Renal cortical epithelial cell (primary cell): ENCODE data around the gene AFF3. TPM values are rescaled to one million over a fixed set of nuclear protein-coding genes. Genes with fewer than 3 reads are reported as not detected.
"Not testable (repeated sequence)": the region's sequence is repeated elsewhere in the genome, so short reads cannot be mapped to it uniquely, and the experiment has no call there.

Experiments used
- DNase-seq: peaks from one replicate; pipeline ENCODE4 v3.0.0-alpha.2; 2011; ENCODE audit warnings: low read depth
- total RNA-seq: library from RNA; depleted of rRNA; stranded (reverse); fragments of >200 nt; gene quantifications from 2 replicates; pipeline ENCODE4 v1.2.3, GENCODE V29; 2014

AFF3 gene
- total RNA-seq, 1 donor from 2014 or later, result 0.10 TPM

DNA sequence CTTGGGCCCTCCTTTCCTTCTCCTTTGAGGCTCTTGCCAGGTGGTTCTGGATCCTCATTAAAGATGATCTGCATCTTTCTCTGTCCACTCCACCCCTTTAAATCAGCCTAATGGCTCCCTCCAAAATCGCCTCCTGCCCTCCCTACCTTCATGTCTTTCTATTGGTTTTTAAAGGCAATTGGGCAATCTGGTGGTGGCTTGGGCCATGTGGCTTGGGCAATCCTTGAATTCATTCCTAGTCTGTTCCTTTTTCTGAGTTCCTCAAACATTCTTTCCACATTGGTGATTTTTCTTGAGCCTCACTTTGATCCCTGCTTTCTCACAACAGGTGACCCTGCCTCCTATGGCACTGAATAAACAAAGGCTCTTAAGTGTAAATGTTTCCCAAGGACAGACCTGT is 386.3 kb downstream of the AFF3 start:
- no peak for DNase-seq

DNA sequence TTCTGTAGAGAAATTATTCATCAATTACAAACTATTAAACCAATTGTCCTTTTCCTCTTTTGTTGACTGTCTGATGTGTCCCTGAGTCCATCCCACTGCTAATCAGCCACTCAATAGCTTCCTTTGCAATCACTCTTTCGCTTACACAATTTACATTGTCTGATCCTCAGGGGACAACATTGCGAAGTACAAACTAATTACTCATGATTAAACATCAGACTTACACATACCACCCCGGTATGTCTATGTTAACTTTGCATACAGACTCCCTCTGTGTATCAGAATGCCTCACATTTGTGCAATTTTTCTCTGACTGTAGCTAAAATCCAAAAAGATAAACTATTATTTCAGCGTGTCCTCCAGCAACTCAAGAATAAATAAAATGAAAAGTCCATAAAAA is 388.2 kb downstream of the AFF3 start:
- no peak for DNase-seq

DNA sequence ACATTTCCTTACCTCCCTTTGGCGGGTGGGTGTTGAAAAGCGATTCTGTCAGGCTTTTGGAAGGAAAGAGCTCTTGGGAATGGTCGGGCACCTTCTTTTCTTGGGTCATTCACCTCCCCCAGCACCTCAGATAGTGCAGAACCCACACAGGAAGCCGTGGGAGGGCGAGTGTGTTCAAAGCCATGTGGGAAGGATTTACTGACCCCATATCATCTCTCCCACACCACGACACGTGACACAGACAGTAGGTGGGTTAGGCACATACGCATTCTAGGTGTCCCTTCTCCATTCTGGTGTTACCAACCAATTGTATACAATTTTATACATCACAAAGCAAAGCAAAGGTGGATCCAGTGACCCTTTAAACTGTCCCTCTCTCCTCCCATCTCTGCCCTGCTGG is 388.9 kb downstream of the AFF3 start:
- no peak for DNase-seq

DNA sequence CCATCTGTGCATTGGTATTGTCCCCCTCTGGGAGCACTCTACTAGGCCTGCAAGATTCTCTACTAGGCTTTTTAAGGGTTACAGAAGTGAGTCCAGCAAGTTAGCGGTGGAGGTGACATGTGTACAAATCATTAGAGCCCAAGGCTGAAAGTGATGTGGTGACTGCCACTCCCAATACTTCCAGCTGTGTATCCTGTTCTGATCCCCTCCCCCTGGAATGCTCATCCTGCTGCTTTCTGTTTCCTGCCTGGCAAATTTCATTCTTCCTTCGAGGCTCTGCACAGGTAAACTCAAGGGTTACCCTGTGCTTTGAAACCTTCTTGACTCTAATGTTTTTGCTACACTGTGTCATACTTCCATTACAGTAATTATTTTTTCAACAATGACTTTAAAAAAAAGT is 394.0 kb downstream of the AFF3 start:
- no peak for DNase-seq

DNA sequence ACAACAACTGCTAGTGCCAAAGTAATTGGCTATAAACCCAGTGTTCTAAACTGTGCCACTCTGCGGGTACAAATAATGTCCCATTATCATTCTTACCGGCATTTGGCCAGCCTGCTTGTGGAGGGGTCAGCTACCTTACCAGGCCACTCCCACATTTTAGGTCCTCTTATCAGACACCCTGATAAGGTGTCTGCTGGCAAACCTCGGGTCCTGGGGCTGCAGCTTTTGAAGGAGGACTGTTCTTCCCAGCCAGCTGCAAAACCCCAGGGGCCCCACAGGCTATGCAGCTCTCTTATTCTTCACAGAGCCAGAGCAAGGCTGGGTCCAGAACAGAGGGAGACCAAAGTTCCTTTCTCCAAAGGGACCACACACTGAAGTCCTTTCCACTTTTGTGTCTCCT is 394.5 kb downstream of the AFF3 start:
- no peak for DNase-seq

DNA sequence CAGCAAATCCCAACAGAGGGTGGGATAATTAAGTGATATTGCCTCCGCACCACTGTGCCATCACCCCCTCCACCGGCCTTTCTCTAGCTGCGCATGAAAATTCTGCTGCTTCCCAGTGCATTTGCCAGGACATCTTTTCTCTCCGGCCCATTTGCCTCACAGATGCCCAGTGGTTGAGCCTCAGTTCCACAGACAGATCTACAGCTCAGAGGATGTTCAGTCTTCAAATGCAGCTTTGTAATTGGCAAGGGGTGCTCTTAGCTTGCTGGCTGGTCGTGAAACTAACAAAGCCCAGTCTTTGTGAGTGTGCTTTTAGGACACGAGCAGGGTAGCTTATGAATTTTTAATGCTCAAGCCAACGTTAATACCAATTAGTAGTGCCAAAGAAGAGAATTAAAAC is 399.2 kb downstream of the AFF3 start:
- no peak for DNase-seq

DNA sequence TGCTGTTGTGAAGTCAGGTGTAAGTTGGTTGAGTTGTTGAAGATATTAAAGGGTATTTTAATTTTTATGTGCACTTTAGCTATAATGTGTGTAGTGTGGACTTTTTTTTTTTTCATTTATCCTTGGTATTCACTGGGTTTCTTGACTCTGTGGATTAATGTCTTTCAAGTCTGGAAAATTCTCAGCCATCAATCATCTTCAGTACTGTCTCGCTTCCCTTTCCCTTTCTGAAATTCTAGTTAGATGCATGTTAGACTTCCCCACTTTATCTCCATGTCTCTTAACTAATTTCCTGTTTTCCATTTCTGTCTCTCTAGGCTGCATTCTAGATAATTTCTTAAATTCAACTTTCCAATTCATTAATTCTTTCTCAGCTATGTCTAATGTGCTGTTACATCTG is 404.9 kb downstream of the AFF3 start:
- DNase-seq, result no peak

DNA sequence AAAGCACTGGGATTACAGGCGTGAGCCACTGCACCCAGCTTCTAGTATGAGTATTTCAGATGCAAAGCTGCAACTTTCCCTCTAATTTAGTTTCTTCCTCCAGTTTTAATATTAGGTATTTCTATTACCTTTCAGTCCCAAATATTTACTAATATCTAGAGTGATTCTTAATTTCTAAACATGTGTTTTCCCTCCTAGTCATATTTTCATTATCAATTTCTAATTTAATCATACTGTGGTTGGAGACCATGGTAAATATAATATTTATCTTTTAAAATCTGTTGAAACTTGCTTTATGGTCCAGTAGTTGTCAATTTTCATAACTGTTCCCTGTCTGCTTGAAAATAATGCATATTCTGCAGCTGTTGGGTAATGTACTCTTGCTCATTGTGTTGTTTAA is 406.6 kb downstream of the AFF3 start:
- DNase-seq, result no peak

DNA sequence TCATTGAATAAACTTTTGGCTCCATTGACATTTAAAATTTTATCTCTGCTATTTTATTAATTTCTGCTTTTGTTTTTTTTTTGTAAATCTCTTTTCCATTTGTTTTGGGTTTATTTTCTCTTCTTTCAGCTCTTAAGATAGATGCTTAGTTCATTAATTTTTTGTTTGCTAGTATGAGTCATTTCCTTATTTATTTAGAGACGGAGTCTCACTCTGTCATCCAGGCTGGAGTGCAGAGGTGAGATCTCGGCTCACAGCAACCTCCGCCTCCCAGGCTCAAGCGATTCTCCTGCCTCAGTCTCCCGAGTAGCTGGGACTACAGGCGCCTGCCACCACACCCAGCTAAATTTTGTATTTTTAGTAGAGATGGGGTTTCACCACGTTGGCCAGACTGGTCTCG is 407.1 kb downstream of the AFF3 start:
- not testable (repeated sequence) for DNase-seq

DNA sequence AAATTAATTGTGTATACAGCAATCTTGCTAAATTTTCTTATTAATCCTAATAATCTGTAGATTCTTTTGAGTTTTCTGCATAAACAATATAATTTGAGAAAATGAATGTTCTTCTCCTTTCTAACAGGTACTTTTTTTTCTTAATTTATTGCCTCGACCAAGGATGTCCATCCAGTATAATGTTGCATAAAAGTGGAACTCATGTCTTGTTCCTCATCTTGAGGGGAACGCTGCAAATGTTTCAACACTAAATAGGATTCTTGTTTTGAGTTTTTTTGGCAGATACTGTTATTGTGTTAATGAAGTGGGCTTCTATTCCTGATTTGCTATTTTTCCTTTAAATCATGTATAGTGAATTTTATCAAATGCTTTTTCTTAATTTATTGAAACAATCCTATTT is 408.2 kb downstream of the AFF3 start:
- no peak for DNase-seq

DNA sequence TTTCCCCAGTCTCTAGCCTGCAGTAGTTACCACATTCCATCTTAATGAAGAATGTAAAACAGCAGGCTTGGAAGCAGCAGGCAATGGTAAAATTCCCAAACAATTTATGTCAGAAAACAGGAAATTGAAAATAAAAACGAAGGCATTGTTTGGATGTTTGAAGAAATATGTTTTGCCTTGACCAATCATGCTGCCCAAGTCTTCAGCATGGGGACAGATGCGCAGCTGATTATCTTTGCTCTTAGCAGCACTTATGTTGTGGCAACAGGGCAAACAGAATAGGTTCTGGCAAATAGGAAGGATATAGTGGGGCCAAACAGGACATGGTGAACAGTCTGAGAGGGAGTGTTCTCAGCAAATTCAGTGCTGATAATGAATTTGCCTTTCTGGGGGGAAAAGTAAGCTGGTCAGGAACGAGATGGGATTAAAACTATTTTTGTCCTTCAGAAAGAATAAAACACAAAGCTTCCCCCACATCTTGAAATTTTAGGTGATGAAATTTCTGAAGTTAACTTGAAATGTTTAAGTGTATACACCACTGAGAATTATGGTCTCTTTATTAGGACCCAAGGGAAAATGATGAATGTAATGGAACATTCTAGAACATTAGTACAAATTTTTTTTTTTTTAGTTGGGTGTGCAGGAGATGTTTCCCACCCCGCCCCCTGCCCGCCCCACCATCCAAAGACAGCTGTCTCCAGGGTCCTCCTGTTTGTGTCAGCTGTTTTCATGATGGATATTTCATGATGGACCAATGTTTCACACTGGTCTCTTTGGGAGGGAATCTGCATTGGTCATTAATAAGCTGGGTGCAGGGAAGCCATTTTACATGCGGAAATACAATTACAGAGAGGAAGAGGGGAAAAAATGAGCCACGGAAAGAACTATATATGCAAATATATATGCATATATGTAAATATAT is 413.0 kb downstream of the AFF3 start:
- DNase-seq, result no peak

DNA sequence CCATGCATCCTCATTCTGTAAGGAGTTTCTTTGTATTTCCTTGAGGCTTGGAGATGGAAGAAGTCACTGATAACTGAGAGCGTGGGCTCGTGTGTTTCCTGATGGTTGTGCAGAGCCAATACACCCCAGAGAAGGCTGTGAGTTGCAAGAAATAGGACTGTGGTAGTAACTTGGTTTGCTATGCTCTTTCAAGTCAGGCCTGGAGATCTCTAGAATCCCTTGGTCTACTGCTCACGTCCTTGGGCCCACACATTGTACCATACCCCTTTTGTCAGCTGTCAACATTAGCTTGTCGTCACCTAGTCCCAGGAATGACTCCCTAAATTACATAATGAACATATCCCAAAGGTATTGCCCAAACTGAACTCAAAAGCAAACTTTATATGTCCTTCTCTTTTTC is 414.2 kb downstream of the AFF3 start:
- DNase-seq, result no peak

DNA sequence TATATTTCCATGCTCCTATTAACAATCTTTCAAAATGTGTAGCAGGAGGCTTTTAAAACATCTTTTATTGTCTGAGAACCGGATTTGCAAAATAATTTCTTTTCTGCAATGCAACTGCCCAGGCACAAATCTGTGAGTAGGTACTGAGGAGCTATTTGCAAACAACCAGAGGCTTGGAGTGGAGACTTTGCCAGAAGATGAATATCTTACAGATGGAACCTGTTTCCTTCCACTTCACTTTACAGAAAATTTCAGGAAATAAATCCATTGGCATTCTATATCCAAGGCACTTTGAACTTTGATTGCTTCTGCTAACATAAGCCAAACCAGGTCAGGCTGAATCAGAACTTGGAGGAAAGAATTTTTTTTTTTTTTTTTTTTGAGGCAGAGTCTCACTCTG is 415.2 kb downstream of the AFF3 start:
- DNase-seq, result no peak

DNA sequence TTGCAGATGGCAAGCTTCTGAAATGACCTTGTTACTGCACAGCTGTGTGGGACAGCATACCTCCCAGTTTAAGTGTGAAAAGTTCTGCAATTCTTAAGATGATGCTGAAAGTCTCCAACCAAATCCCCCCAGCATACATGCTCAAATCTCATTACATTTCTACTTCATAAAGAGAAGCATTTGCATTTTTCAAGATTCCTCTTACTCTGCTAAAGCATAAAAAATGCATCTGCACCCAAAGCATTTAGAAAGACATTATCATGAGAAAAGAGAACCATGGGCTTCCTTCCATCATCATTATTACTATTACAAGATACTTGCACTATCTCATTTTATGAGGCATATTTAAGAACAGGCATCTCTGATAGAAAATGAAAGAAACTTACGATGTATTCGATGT is 415.7 kb downstream of the AFF3 start:
- no peak for DNase-seq

DNA sequence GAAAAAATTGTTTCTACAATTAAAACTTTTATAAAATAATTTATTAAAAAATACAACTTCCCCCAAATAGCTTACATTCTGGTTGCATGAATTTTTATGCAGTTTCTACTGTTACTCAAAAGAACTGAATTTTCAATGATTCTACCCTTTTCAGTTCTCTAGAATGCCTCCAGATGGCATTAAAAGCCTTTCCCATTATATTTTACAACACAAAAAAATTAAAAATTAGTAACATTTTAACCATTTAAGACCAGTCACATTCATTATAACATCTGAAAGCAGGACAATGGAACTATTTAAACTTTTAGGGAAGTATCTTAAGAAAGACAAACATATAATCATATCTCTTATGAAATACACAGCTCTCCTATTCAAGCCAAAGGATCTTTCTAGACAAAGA is 416.6 kb downstream of the AFF3 start:
- DNase-seq, result no peak

DNA sequence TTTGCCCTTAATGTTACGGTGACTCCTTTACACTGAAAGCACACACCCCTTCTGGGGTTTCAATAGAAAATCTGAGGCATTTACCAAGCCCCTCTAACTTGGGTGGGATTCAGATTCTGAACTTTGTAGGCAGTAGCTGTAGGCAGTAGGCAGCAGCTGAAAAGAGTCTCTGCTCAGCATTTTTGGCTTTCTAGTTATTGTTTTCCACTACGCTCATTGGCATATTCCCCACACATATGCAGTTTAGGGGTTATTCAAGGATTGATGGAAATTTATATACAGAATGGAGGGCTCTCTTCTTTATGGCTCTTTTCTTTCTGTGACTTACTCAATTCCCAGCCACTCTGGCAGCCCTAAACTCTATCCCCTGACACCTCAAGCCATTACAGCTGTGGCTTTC is 419.9 kb downstream of the AFF3 start:
- no peak for DNase-seq

DNA sequence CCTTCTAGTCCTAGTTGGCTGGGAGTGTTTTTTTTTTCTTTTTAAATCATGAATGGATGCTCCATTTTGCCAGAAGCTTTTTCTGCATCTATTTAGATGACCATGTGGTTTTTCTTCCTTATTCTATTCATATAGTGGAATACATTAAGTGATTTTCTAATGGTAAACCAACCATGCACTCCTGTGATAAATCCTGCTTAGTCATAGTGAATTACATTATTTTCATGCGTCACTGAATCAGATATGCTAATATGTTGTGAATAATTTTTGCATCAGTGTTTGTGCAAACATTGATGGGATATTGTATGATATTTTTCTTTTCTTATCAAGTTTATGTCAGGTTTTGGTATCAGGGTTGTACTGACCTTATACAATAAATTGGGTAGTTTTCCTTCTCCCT is 423.3 kb downstream of the AFF3 start:
- no peak for DNase-seq

DNA sequence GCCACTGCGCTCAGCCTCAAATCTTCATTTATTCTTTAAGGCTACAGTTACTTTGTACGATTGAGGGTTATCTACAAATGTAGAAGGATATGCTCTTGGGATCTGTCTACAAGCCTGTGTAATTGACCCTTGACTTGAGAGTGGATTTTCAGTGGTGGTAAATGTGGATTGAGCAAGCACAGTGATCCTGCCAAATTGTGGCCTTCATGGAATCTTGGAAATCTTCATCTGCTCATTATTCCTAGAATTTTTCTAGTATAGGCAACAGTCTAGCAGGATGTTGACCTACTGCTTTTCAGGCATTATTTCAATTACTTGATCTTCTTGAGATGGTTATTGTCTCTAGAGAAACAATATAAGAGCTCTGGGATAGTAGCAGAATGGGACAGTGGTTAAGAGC is 426.4 kb downstream of the AFF3 start:
- no peak for DNase-seq

DNA sequence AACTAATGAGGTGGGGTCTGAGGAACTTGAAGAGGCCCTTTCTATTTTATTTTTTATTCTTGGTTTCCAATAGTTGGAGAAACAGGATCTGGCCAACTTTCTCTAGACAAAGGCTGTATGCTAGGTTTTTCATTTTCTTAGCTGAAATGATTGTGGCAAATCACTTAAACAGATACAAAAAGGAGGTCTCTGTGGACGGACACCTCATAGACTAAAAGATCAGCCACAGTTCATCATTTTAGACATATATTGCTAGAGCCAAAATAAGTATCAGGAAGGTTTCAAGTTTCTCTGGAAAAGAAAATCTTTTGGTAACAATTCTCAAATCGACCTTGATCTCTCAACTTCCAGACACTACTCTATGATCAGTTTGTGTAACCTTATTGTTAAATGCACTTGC is 428.0 kb downstream of the AFF3 start:
- no peak for DNase-seq

DNA sequence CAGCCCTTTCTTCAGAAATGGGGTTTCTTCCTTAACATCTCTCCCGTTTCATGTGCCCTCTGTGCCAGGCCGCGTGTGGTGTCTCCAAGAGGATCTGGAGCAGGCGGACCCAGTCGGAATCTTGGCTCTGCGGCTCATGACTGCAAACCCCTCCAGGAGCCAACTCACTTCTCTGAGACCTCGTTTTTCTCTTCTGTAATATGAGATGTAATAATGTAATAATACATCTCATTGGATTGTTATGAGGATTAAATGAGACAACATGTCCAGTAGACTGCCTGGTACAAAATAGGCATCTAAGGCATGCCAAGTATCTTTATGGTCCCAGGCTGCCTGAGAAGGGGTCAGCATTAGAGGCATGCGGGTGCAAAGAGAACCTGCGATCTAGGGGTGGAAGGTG is 431.2 kb downstream of the AFF3 start:
- DNase-seq, result no peak

DNA sequence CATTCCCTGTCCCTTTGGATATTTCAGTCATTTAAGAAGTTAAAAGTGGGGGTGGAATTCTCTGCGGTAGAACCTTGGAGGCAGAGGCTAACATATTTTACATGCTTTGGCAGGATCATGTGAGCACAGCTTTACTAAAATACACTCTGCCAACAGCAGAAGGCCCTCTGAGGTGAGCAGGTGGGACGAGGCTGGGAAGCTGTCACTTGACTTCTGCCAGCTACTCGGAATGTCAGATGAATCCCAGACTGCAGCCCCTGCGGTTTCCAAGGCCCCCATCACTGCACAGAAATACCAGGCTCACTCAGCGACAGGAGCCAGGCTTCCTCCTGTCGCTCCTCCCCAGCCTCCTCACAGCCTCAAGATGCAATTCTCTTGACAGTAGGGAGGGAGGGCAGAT is 431.7 kb downstream of the AFF3 start:
- DNase-seq, result peak; percentile 44

DNA sequence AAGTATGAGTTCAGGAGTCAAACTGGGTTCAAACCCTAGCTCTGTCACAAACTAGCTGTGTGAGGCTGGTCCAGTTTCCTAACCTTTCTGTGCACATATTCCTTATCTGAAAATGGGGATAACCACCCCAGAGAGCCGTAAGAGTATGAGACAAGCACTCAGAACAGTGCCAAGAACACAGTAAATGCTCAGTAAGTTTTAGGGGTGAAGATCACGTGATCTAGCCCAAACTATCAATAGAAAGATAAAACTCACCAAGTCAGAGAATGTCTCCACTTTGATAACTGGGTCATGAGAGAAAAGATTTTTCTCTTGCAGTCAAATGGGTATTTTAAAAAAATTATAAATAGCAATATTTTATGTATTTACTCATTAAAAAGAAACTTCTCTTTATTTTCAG is 433.2 kb downstream of the AFF3 start:
- DNase-seq, result no peak

DNA sequence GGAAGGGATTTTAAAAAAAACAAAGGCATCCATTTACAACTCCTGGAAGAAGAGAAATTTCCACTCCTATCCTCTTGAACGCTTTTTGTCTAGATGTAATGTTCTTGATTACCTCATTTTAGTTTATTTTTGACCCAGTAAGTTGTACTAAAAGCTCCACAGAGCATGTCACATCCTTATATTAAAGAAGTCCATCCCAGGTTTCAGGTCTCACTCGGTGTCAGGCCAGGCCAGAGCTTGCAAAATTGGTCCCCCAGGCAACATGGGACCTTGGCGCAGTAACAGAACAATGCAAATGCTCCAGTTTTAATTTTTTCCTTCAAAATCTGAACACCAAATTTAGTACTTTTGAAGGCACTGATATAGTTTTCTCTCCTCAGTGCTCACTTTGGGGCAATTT is 434.2 kb downstream of the AFF3 start:
- no peak for DNase-seq

DNA sequence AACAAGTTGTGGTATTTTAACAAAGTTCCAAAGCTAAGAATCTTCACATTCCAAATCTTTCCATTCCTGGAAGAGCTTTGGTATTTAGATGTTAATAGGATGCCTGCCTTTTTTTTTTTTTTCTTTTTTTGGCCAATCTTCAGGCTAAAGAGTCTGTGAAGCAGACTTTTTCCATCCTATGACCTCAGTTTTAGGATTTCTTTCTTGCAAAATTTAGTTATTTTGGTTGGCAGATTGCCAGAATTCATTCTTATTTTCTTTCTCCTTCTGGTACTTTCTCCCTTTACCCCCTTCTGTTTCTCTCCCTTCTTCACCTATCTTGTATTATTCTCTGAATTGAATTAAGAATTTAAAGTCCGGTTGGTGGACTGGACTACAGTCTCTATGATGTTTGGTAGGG is 434.8 kb downstream of the AFF3 start:
- no peak for DNase-seq
